NB4 (cell line): ENCODE data around the gene GRAMD4.

Experiments
- CTCF ChIP-seq: IDR thresholded peaks from one replicate; pipeline ENCODE4 v1.5.1; 2012; ENCODE audit warnings: low read depth, low read length
- MAX ChIP-seq: IDR thresholded peaks from 2 replicates; pipeline ENCODE4 v1.6.1; 2011; ENCODE audit warnings: low read depth, low read length
- MYC ChIP-seq: IDR thresholded peaks from 2 replicates; pipeline ENCODE4 v1.6.1; 2011; ENCODE audit warnings: low read depth, low read length
- POLR2A ChIP-seq: IDR thresholded peaks from 2 replicates; pipeline ENCODE4 v1.6.1; 2011; ENCODE audit warnings: mild to moderate bottlenecking; ENCODE audit not compliant: insufficient read length; ENCODE audit errors: extremely low read depth

GRCh38 chr22:46574993-46575910, 44.9 kb upstream of the GRAMD4 start:
- no peak for TF ChIP-seq POLR2A
- no peak for TF ChIP-seq CTCF
- TF ChIP-seq MYC: no peak
- no peak for TF ChIP-seq MAX
